Measurements from ENCODE around the gene RBM20.

Gene RBM20

GRCh38 chr10:110789604-110790433, 145.7 kb downstream of the RBM20 start:
- DNase-seq (ENCODE audit: low spot score), result no peak

GRCh38 chr10:110790913-110791506, 146.9 kb downstream of the RBM20 start:
- no peak for DNase-seq (ENCODE audit: low spot score)

DNA sequence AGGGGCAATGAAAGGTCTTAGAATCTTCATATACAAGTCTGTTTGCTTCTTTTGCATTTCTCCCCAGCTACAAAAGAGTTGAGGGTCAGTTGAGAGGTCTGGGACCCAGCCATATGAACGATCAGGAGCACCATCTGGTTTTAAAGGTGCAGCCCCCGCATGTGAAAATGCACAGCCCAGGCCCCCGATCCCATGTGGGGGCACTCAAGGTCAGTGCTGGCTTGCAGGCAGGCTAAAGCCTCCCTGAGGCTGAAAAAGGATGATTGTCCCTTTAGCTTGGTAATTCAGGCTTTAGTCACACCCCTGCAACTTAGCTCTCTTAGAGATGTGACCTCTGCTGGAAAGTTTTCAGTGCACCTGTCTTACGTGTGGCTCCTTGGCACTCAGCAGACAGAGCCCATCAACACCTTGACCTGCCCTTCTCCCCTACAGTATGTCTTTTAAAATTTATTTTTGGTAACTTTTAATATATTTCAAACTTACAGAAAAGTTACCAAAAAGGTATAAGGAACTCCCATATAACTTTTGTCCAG, 147.5 kb downstream of the RBM20 start:
- no peak for DNase-seq (ENCODE audit: low spot score)

- no peak for DNase-seq (ENCODE audit: low spot score)
These were observed 148.5 kb downstream of the RBM20 start for GRCh38 chr10:110792476-110793125.

DNA sequence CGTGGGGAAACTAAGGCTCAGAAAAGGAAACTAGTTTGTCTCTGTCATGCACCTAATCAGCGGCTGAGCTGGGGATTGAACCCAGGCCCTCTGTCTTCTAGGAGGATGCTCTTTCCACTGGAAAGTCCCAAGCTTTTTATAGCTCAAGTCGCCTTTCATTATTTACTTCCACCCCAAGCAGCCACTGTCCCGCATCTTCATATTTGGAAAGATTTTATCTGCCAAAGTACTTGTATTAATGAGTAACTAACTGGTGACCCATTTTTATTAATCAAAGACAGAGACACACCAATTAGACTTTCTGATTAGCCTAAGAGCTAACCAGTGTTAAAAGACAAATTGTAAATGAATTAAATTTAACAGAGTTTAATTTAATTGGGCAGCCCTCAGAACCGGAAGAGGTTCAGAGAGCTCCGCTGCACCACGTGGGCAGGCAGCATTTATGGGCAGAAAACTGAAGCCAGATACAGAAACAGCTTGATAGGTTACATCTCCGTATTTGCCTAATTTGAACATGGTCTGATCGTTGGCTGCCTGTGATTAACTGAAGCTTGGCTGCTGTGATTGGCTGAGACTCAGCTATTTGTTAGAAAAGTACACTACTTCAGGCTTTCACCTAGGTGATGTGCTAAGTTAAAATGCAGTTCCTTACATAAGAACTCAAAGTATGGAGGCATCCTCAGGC, 149.1 kb downstream of the RBM20 start:
- no peak for DNase-seq (ENCODE audit: low spot score)

DNA sequence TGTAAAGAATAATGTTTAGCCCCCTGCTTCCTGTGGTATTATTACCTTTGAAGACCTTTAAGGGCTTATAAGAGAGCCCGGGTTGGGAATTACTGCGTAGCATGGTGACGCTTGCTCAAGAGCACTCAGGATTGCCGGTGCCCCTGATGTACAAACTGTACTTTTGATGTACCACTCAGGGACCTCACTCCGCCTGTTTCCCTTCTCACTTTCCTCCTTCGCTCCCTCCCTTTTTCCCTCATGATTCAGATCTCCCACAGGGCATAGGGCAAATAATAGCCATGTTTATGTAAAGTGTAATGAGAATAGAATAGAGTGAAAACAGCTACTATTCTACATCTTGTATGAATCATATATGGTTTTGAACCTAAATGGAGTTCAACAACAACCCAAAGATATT, 149.8 kb downstream of the RBM20 start:
- no peak for DNase-seq (ENCODE audit: low spot score)

- DNase-seq (ENCODE audit: low spot score), result peak; percentile 94
These were observed 150.7 kb downstream of the RBM20 start for GRCh38 chr10:110794808-110795207.

GRCh38 chr10:110797416-110797815, 153.3 kb downstream of the RBM20 start:
- DNase-seq (ENCODE audit: low spot score), result no peak

- DNase-seq (ENCODE audit: low spot score), result no peak
These were observed 154.2 kb downstream of the RBM20 start for GRCh38 chr10:110798340-110798739.

- DNase-seq (ENCODE audit: low spot score), result peak; percentile 58
These were observed 158.0 kb downstream of the RBM20 start for GRCh38 chr10:110802090-110802489.

DNA sequence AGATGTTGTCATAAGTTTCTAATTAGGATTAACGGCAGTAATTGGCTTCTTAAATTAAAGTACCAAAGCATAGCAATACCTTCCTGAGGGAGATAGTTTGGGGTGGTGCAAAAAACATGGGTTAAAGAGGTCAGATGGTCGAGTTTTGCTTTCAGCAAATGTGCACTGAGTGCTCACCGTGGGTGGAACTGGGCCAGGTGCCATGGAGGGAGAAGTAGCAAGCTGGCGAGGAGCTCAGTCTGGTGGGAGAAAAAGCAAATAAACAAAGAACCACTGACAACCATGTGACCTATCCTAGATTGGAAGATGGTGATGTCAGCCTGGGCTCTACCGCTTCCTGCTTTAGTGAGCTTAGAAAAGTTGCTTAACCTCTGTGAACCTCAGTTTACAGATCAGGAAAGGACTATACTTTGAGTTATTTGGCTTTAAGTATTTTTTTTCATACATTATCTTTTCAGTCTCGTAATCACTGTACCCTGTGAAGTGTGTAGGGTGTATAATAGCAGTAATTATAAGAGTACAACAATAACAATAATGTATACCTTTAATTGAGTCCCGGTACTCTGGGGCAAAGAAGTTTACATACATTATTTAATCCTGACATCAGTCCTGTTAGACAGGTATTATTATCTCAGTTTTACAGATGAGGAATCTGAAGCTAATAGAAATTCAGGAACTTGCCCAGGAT, 158.6 kb downstream of the RBM20 start:
- peak; percentile 84 for DNase-seq (ENCODE audit: low spot score)

DNA sequence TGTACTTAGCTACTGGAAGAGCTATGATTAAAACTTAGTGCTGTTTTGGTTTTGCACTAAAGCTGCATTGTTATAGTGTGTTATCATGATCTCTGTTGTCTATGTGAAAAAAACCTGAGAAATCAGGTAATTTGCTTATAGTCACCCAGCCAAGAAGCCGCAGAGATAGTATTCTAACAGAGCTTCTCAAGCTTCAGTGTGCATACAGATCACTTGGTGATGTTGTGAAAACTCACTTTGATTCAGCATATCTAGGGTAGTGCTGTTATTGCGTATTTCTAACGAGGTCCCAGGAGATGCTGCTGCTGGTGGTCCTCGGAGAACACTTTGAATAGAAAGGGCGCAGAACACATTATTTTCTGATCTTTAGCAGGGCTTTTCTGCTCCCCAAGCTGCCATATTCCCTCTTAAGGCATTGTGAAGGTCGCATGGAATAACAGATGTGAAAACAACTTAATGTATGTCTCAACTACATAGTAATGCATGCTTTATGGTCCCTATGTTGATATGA, 159.2 kb downstream of the RBM20 start:
- no peak for DNase-seq (ENCODE audit: low spot score)

DNA sequence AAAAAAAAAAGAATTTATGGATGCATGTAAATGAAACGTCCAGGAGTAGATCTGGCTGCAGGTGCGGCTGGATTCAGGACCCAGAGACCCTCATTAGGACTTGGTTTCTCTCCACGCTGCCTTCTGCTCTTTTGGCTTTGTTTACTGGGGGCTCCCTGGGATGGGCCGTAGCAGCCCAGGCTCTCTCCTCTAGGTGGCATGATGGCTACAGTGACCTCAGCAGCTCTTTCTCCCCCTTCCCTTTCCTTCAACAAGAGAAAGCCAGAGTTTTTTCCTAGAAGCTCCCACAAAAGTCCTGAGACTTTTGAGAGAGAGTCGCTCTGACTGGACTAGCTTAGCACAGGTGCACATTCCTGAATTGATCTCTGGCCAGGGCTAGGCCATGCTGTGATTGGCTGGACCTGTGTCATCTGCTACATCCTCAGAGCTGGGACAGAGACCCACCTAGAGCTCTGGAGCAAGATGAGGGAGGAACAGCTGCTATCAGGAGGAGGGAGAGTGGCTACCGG, 159.7 kb downstream of the RBM20 start:
- peak; percentile 79 for DNase-seq (ENCODE audit: low spot score)

- DNase-seq (ENCODE audit: low spot score), result no peak
These were observed 160.2 kb downstream of the RBM20 start for GRCh38 chr10:110804376-110804775.

DNA sequence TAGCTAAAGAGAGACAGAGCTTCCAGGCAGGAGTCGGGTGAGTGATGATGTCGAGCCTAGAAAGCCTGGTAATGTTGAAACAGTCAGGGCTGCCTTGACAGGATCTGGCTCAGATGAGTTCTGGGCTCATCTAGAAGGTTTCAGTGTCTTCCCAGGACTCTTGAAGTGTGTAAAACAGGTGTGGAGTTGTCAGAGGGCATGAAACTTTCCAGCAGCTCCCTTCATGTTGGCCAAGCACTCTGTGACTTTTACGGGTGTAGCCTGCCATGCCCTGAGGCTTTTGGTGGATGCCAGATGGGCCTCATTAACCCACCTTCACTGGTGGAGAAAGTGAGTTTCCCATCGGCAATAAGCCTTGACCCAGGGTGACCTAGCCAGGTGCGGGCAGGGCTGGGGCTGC, 161.2 kb downstream of the RBM20 start:
- DNase-seq (ENCODE audit: low spot score), result no peak

DNA sequence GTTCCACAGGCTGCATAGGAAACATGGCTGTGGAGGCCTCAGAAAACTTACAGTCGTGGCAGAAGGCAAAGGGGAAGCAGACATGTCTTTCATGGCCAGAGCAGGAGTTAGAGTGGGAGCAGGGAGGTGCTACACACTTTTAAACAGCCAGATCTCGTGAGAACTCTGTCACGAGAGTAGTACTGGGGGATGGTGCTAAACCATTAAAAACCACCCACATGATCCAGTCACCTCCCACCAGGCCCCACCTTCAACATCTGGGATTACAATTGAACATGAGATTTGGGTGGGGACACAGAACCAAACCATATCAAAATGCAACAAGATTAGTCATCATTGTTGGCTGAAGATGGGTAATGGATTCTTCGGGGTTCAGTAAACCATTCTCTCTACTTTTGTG, 162.2 kb downstream of the RBM20 start:
- DNase-seq (ENCODE audit: low spot score), result no peak

- DNase-seq (ENCODE audit: low spot score), result no peak
These were observed 164.0 kb downstream of the RBM20 start for GRCh38 chr10:110808123-110808522.

DNA sequence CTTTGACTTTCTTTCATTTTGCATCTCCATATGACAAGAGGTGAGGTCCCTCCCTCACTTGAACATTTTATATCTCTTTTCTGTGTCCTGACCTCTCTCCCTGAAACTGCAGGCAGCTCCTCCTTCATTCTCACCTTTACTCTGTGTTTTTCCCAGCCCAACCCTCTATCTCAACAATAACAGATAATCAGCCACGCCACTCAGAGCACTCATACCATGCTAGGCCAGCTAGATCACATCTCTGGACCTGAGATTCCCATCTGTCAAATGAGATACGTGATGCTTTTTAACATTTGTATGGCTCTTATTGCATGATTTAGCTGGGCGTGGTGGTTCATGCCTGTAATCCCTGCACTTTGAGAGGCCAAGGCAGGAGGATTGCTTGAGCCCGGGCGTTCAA, 164.5 kb downstream of the RBM20 start:
- no peak for DNase-seq (ENCODE audit: low spot score)

GRCh38 chr10:110810625-110811024, 166.5 kb downstream of the RBM20 start:
- no peak for DNase-seq (ENCODE audit: low spot score)

DNA sequence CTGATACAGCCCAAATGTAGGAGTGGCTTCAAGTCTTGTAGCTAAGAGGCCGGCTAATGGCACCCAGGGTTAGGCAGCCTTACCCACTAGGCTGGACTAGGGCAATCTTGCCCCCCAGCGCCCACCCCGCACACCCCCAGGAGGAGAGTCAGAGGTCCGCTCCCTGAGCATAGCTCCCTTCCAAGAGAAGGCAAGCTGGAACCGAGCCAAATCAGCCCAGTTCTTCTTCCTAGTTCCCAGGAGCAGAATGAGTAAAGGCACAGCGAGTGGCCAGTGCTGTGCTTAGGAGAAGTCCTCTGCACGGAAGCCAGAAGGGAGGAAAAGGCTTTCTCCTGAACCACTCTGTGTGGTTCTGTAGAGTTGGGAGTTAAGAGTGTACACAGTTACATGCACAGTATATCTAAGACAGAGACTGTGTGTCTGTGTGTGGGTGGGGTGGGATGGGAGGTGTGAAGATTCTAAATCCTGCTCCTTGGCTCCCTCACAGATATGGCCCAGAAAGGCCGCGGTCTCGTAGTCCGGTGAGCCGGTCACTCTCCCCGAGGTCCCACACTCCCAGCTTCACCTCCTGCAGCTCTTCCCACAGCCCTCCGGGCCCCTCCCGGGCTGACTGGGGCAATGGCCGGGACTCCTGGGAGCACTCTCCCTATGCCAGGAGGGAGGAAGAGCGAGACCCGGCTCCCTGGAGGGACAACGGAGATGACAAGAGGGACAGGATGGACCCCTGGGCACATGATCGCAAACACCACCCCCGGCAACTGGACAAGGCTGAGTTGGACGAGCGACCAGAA, 167.8 kb downstream of the RBM20 start:
- DNase-seq (ENCODE audit: low spot score), result no peak
